H1 (cell line): ENCODE data around the gene ABCA9. TPM values are rescaled to one million over a fixed set of nuclear protein-coding genes. Genes with fewer than 3 reads are reported as not detected.
A peak's percentile ranks its signal among the peaks of the same experiment; 100 is the strongest.

ENCODE experiments used
- CTCF ChIA-PET: fragments of 300-600 bp; sonication (Branson Sonifier 250); formaldehyde crosslinking; loops from one replicate; lab custom pipeline; 2021; ENCODE audit not compliant: partially characterized antibody; lab: Charles Lee
- POLR2A ChIA-PET: fragments of 300-600 bp; sonication (Branson Sonifier 250); formaldehyde crosslinking; loops from one replicate; lab custom pipeline; 2021; ENCODE audit warnings: inconsistent platforms; ENCODE audit not compliant: partially characterized antibody; lab: Charles Lee
- DNase-seq, 2 experiments: peaks; one replicate each; pipeline versions ENCODE4 v3.0.0 to v3.0.0-alpha.2; 2010 to 2022; ENCODE audit warnings: low spot score in 2 of 2, low read depth in 1 of 2, mixed read lengths in 1 of 2
- FAIRE-seq: peaks from 2 replicates; lab custom pipeline; 2011; peaks lifted over from hg19 to GRCh38; lab: Jason Lieb, UNC
- H2AFZ ChIP-seq: 2 replicates; pipeline ENCODE4 v1.8.1; 2012; ENCODE audit warnings: low read length, inconsistent platforms
- H2AK5ac ChIP-seq: 2 replicates; pipeline ENCODE4 v1.6.1; 2013; ENCODE audit warnings: low read depth, low read length
- H2BK120ac ChIP-seq: replicated peaks from 2 replicates; pipeline ENCODE3; 2013; ENCODE audit warnings: low read depth, low read length, inconsistent platforms
- H2BK12ac ChIP-seq: 2 replicates; pipeline ENCODE4 v1.6.1; 2013; ENCODE audit warnings: low read depth, low read length
- H2BK15ac ChIP-seq: 2 replicates; pipeline ENCODE4 v1.6.1; 2013; ENCODE audit warnings: low read length
- H2BK20ac ChIP-seq: 2 replicates; pipeline ENCODE4 v1.6.1; 2013; ENCODE audit warnings: low read length
- H2BK5ac ChIP-seq: 2 replicates; pipeline ENCODE4 v1.6.1; 2013; ENCODE audit warnings: low read depth, low read length
- H3K14ac ChIP-seq: 2 replicates; pipeline ENCODE4 v1.6.1; 2013; ENCODE audit warnings: inconsistent platforms; ENCODE audit not compliant: insufficient read length
- H3K18ac ChIP-seq: 2 replicates; pipeline ENCODE4 v1.6.1; 2013; ENCODE audit warnings: low read length; ENCODE audit errors: extremely low read depth
- H3K23ac ChIP-seq: 2 replicates; pipeline ENCODE4 v1.6.1; 2013; ENCODE audit warnings: inconsistent platforms; ENCODE audit not compliant: insufficient read length
- H3K23me2 ChIP-seq: 2 replicates; pipeline ENCODE4 v1.6.1; 2013; ENCODE audit warnings: low read depth, low read length
- H3K27ac ChIP-seq: 2 replicates; pipeline ENCODE4 v1.6.1; 2011; ENCODE audit warnings: low read depth, low read length, inconsistent platforms
- H3K27me3 ChIP-seq, 4 experiments: replicated peaks in 1 of 4; 1 replicate in 1 of 4; 2 replicates in 3 of 4; pipeline versions ENCODE4 v1.6.1 to v1.8.1; 2011 to 2013; ENCODE audit warnings: low read length in 3 of 4, mild to moderate bottlenecking in 3 of 4, inconsistent platforms in 2 of 4, mixed read lengths in 2 of 4, moderate library complexity in 1 of 4; ENCODE audit not compliant: control insufficient read depth in 3 of 4, insufficient read depth in 3 of 4; ENCODE audit errors: extremely low read depth in 1 of 4
- H3K36me3 ChIP-seq, 4 experiments: 2 replicates each; pipeline versions ENCODE4 v1.6.1 to v1.8.1; 2011 to 2013; ENCODE audit warnings: mild to moderate bottlenecking in 4 of 4, low read length in 3 of 4, moderate library complexity in 2 of 4, control low read depth in 1 of 4, inconsistent platforms in 1 of 4; ENCODE audit not compliant: insufficient read depth in 4 of 4, control insufficient read depth in 2 of 4
- H3K4ac ChIP-seq: replicated peaks from 2 replicates; pipeline ENCODE3; 2013; ENCODE audit warnings: low read length, low read depth, mixed read lengths, inconsistent platforms; ENCODE audit not compliant: insufficient read length
- H3K4me1 ChIP-seq, 4 experiments: replicated peaks in 1 of 4; 1 replicate in 1 of 4; 2 replicates in 3 of 4; pipeline versions ENCODE4 v1.6.1 to v1.8.1; 2011 to 2013; ENCODE audit warnings: low read length in 3 of 4, inconsistent platforms in 2 of 4, mixed read lengths in 1 of 4; ENCODE audit not compliant: insufficient read depth in 4 of 4, control insufficient read depth in 3 of 4
- H3K4me2 ChIP-seq, 2 experiments: 2 replicates each; pipeline versions ENCODE4 v1.6.1 to v1.8.1; 2011 to 2013; ENCODE audit warnings: low read depth in 2 of 2, low read length in 2 of 2, control low read depth in 1 of 2, inconsistent platforms in 1 of 2, mild to moderate bottlenecking in 1 of 2; ENCODE audit not compliant: insufficient read depth in 1 of 2
- H3K4me3 ChIP-seq, 4 experiments: fragments of 200-600, 300-600 bp in 1 of 4; sonication (generic), shearing (Covaris generic), sonication (Bioruptor Twin) in 1 of 4; 2 replicates each; pipeline versions ENCODE4 v1.5.1 to v1.8.1; 2011 to 2016; ENCODE audit warnings: low read length in 4 of 4, low read depth in 3 of 4, control low read depth in 2 of 4, inconsistent platforms in 2 of 4, mild to moderate bottlenecking in 2 of 4, mixed read lengths in 1 of 4, moderate library complexity in 1 of 4; ENCODE audit not compliant: insufficient read depth in 2 of 4; ENCODE audit errors: extremely low read depth in 1 of 4
- H3K56ac ChIP-seq: replicated peaks from 2 replicates; pipeline ENCODE3; 2013; ENCODE audit warnings: low read depth, mild to moderate bottlenecking, mixed read lengths, low read length, inconsistent platforms; ENCODE audit not compliant: insufficient read length
- H3K79me1 ChIP-seq: 2 replicates; pipeline ENCODE4 v1.6.1; 2013; ENCODE audit warnings: low read depth, low read length, control low read depth
- H3K79me2 ChIP-seq, 2 experiments: 2 replicates each; pipeline versions ENCODE4 v1.6.1 to v1.8.1; 2012 to 2013; ENCODE audit warnings: low read length in 2 of 2, mild to moderate bottlenecking in 2 of 2, inconsistent platforms in 1 of 2; ENCODE audit not compliant: insufficient read depth in 2 of 2, control insufficient read depth in 1 of 2
- H3K9ac ChIP-seq, 4 experiments: replicated peaks in 1 of 4; 1 replicate in 1 of 4; 2 replicates in 3 of 4; pipeline versions ENCODE4 v1.6.1 to v1.8.1; 2011 to 2013; ENCODE audit warnings: low read depth in 3 of 4, low read length in 3 of 4, control low read depth in 2 of 4, mild to moderate bottlenecking in 2 of 4, moderate library complexity in 2 of 4, inconsistent platforms in 1 of 4; ENCODE audit errors: extremely low read depth in 1 of 4
- H3K9me3 ChIP-seq, 2 experiments: 2 replicates each; pipeline versions ENCODE4 v1.6.1 to v1.8.1; 2012 to 2013; ENCODE audit warnings: mild to moderate bottlenecking in 2 of 2, moderate library complexity in 2 of 2, control low read depth in 1 of 2, inconsistent platforms in 1 of 2, low read depth in 1 of 2, low read length in 1 of 2, mixed read lengths in 1 of 2; ENCODE audit not compliant: insufficient read depth in 2 of 2
- H4K20me1 ChIP-seq, 2 experiments: replicated peaks in 1 of 2; 2 replicates each; pipeline versions ENCODE3 to v1.8.1; 2011 to 2013; ENCODE audit warnings: inconsistent platforms in 2 of 2, low read length in 2 of 2, mild to moderate bottlenecking in 1 of 2; ENCODE audit not compliant: insufficient read depth in 2 of 2, control insufficient read depth in 1 of 2
- H4K5ac ChIP-seq: 2 replicates; pipeline ENCODE4 v1.6.1; 2013; ENCODE audit warnings: low read length, low read depth, mixed read lengths, inconsistent platforms; ENCODE audit not compliant: insufficient read length
- H4K8ac ChIP-seq: 2 replicates; pipeline ENCODE4 v1.8.0; 2013; ENCODE audit warnings: mild to moderate bottlenecking, moderate library complexity, low read length, inconsistent platforms; ENCODE audit not compliant: insufficient read depth; ENCODE audit errors: extremely low read depth
- H4K91ac ChIP-seq: replicated peaks from 2 replicates; pipeline ENCODE3; 2013; ENCODE audit warnings: low read length, mixed read lengths, inconsistent platforms; ENCODE audit not compliant: insufficient read length
- ASH2L ChIP-seq: fragments of 200-600, 300-600 bp; sonication (generic); IDR thresholded peaks from one replicate; pipeline ENCODE4 v1.7.1; 2017; ENCODE audit warnings: low read length
- KDM5A ChIP-seq: fragments of 200-600 bp; IDR thresholded peaks from 2 replicates; pipeline ENCODE4 v1.7.1; 2012; ENCODE audit warnings: mild to moderate bottlenecking, low read length, inconsistent platforms, mixed read lengths
- SAP30 ChIP-seq: fragments of 300-600 bp; sonication (generic); IDR thresholded peaks from 2 replicates; pipeline ENCODE4 v1.7.1; 2012; ENCODE audit warnings: low read length, moderate library complexity, mild to moderate bottlenecking, inconsistent platforms; ENCODE audit not compliant: insufficient read depth, insufficient replicate concordance
- TEAD4 ChIP-seq: IDR thresholded peaks from 2 replicates; pipeline ENCODE4 v1.6.1; 2012; ENCODE audit warnings: low read depth, low read length, inconsistent platforms, mixed read lengths
- ZNF274 ChIP-seq: IDR thresholded peaks from 2 replicates; pipeline ENCODE4 v1.7.0; 2012; ENCODE audit warnings: low read length, borderline replicate concordance; ENCODE audit errors: extremely low read depth
- whole genome bisulfite sequencing, 2 experiments: shearing (Covaris generic) in 1 of 2; methylation state at CpG; one replicate each; pipeline versions ENCODE4 v1.1.6 to v1.1.7; 2013 to 2015; ENCODE audit warnings: low lambda C conversion rate in 2 of 2, mixed read lengths in 2 of 2, inconsistent platforms in 1 of 2, low coverage in 1 of 2, missing lambda C conversion rate in 1 of 2; ENCODE audit not compliant: insufficient replicate concordance in 2 of 2, insufficient coverage in 1 of 2, insufficient read length in 1 of 2; ENCODE audit errors: extremely low coverage in 1 of 2, missing lambda C conversion rate in 1 of 2; 5-methylcytosine and 5-hydroxymethylcytosine counted together
- polyA plus RNA-seq, 7 experiments: library from polyadenylated mRNA; depleted of rRNA in 3 of 7; stranded (reverse) in 5 of 7; unstranded in 2 of 7; fragments of >200 nt in 5 of 7; fragments of 200-250 nt in 2 of 7; gene quantifications; 1 replicate in 5 of 7; 2 replicates in 1 of 7; 4 replicates in 1 of 7; pipeline versions ENCODE4 v1.2.1 to v1.2.3, GENCODE V29; 2011 to 2013; ENCODE audit warnings: missing spikeins in 2 of 7, mixed read lengths in 2 of 7
- total RNA-seq: library from RNA; stranded (reverse); fragmentation: NEBNext Ultra II Directional; extraction: Animal tissue kit (Norgen Biotek cat#: 25700); gene quantifications from 2 replicates; pipeline ENCODE4 v1.2.1, GENCODE V29; 2021

Gene ABCA9
- total and polyA plus RNA-seq, 2 of the 8 experiments (the other 6 are each of a cell fraction or from before 2014, with no cell fraction given): not detected

GRCh38 chr17:69069226-69069750, 8.6 kb upstream of the ABCA9 start:
- CTCF ChIA-PET: interaction anchor here (1.0 to 3.4 kb wide), 4 partner anchors 10 to 371 kb away, joined by 3 to 20 read pairs (median 10); no protein-coding TSS in a partner anchor

More at GRCh38 chr17:69069226-69069750, 8.6 kb upstream of the ABCA9 start:
- Histone ChIP-seq H2BK15ac (no peak overlapping the region), H3K79me2 (no peaks in the 10 kb centered on the region), H3K23me2 (no peaks in the 10 kb centered on the region), H2BK5ac (no peak overlapping the region), H3K36me3 (no peaks in the 10 kb centered on the region), H3K4me1 (peaks cover 0 to 5% (median 0%) of the 10 kb centered on the region in 4 experiments; a peak in 2 of 7 replicates), H4K5ac (no peak overlapping the region), H3K56ac (no peak overlapping the region), H3K9ac (no peak overlapping the region), H2BK120ac (no peak overlapping the region), H4K91ac (no peak overlapping the region), H3K9me3 (no peaks in the 10 kb centered on the region), H3K27me3 (no peaks in the 10 kb centered on the region), H3K23ac (no peak overlapping the region), H3K4me2 (no peak overlapping the region), H3K4ac (no peak overlapping the region), H3K4me3 (no peak overlapping the region), H3K14ac (no peak overlapping the region), H2BK12ac (no peak overlapping the region), H4K20me1 (no peaks in the 10 kb centered on the region), H3K27ac (no peak overlapping the region), H2BK20ac (no peak overlapping the region), H2AK5ac (no peak overlapping the region), H3K18ac (no peak overlapping the region), H4K8ac (no peak overlapping the region), H2AFZ (peak overlapping the region; percentile 89), H3K79me1 (no peaks in the 10 kb centered on the region)
- no peak for TF ChIP-seq SAP30
- no peak for TF ChIP-seq KDM5A
- TF ChIP-seq ASH2L: no peak
- no peak for TF ChIP-seq ZNF274
- 0 out of 2 replicates have a peak, but pooled peaks have one; percentile 43 for TF ChIP-seq TEAD4
- no peak for FAIRE-seq
- POLR2A ChIA-PET: no interaction called here
- WGBS, 2 experiments: 87% methylated on average over 5 of the region's 5 CpGs; no CpG with 5 or more reads in 1 of the 2 experiments
- no peak for DNase-seq
